CD4-positive, CD25-positive, alpha-beta regulatory T cell (primary cell): ENCODE results near the gene WWOX. TPM values are rescaled to one million over a fixed set of nuclear protein-coding genes. Genes with fewer than 3 reads are reported as not detected.

ENCODE experiments used
- ATAC-seq, 2 donors: fragments of 150-1000 bp; cut with Tn5 transposase; one replicate each; pipeline ENCODE4 v1.10.0; 2021; ENCODE audit warnings: low read depth in 2 of 2, moderate number of reproducible peaks in 2 of 2, moderate library complexity in 1 of 2
- DNase-seq, 3 donors: peaks; one replicate each; pipeline versions ENCODE4 v3.0.0 to v3.0.0-alpha.2; 2012 to 2022; ENCODE audit warnings: mixed read lengths in 1 of 3
- H3K27ac ChIP-seq: one replicate; pipeline ENCODE4 v1.7.0; 2013; ENCODE audit warnings: mild to moderate bottlenecking, low read length; ENCODE audit not compliant: insufficient read depth, poor library complexity, severe bottlenecking
- H3K27me3 ChIP-seq: one replicate; pipeline ENCODE4 v1.7.0; 2013; ENCODE audit warnings: low read length; ENCODE audit not compliant: control insufficient read depth, insufficient read depth
- H3K36me3 ChIP-seq: one replicate; pipeline ENCODE4 v1.7.0; 2013; ENCODE audit warnings: mild to moderate bottlenecking, low read length, moderate library complexity; ENCODE audit not compliant: control insufficient read depth, insufficient read depth
- H3K4me1 ChIP-seq: 2 replicates; pipeline ENCODE4 v1.7.0; 2013; ENCODE audit warnings: mild to moderate bottlenecking, low read length; ENCODE audit not compliant: insufficient read depth, control insufficient read depth, poor library complexity, severe bottlenecking
- H3K4me3 ChIP-seq: one replicate; pipeline ENCODE4 v1.7.0; 2013; ENCODE audit warnings: low read depth, mild to moderate bottlenecking, low read length, moderate library complexity
- H3K9me3 ChIP-seq, 2 experiments: 1 replicate in 1 of 2; 2 replicates in 1 of 2; pipeline ENCODE4 v1.7.0; 2013; ENCODE audit warnings: low read length in 2 of 2, mild to moderate bottlenecking in 1 of 2, moderate library complexity in 1 of 2; ENCODE audit not compliant: control insufficient read depth in 2 of 2
- H3K27ac Mint-ChIP-seq, 3 donors: one replicate each; pipeline ENCODE4 v1.8.0; 2020 to 2022; ENCODE audit warnings: mild to moderate bottlenecking in 3 of 3, mixed read lengths in 3 of 3, moderate library complexity in 2 of 3
- H3K27me3 Mint-ChIP-seq: one replicate; pipeline ENCODE4 v1.8.0; 2022; ENCODE audit warnings: mild to moderate bottlenecking, mixed read lengths
- H3K36me3 Mint-ChIP-seq: one replicate; pipeline ENCODE4 v1.8.0; 2020; ENCODE audit warnings: mixed read lengths
- H3K4me1 Mint-ChIP-seq, 4 donors: one replicate each; pipeline ENCODE4 v1.8.0; 2020 to 2022; ENCODE audit warnings: mixed read lengths in 4 of 4, mild to moderate bottlenecking in 1 of 4
- H3K4me3 Mint-ChIP-seq, 4 donors: one replicate each; pipeline ENCODE4 v1.8.0; 2020 to 2022; ENCODE audit warnings: mild to moderate bottlenecking in 4 of 4, mixed read lengths in 4 of 4, moderate library complexity in 3 of 4
- H3K9me3 Mint-ChIP-seq, 7 donors: one replicate each; pipeline ENCODE4 v1.8.0; 2020 to 2022; ENCODE audit warnings: mixed read lengths in 7 of 7, mild to moderate bottlenecking in 3 of 7, moderate library complexity in 2 of 7
- polyA plus RNA-seq, 4 donors: library from polyadenylated mRNA; unstranded; fragments of 300-500 nt; fragmentation: Illumina TruSeq; gene quantifications; one replicate each; pipeline ENCODE4 v1.2.3, GENCODE V29; 2021
- total RNA-seq: library from RNA; stranded (reverse); gene quantifications from one replicate; pipeline ENCODE4 v1.2.3, GENCODE V29; 2022

Gene WWOX
- total and polyA plus RNA-seq, 5 donors from 2014 or later: 10.3 to 18.6 (median 12.8) TPM

DNA sequence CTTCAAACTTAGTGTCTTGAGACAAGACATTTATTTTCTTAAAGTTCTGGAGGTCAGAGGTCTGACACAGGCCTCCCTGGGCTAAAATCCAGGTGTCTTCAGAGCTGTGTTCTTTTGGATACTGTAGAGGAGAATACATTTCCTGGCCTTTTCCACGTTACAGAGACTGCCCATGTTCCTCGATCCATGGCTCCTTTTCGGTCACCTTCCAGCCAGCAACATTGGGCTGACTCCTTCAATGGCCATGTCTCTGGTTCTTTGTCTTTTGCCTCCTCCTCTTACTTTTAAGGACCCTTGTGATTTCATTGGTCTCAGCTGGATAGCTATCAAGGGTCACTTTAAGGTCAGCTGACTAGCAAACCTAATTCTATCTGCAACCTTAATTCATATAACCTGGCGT is 212.4 kb downstream of the WWOX start:
- Mint-ChIP-seq H3K9me3 (no peaks in the 10 kb centered on the region), H3K36me3 (peaks cover 1% of the 10 kb centered on the region), H3K4me3 (no peak overlapping the region), H3K27ac (no peak overlapping the region), H3K4me1 (peaks cover 0 to 6% (median 2%) of the 10 kb centered on the region in 4 donors), H3K27me3 (no peaks in the 10 kb centered on the region)
- H3K27me3 ChIP-seq: no peaks in the 10 kb centered on the region
- H3K36me3 ChIP-seq: no peaks in the 10 kb centered on the region
- H3K9me3 ChIP-seq: no peaks in the 10 kb centered on the region
- no peak for DNase-seq
- H3K27ac ChIP-seq: no peak overlapping the region
- H3K4me3 ChIP-seq: no peak overlapping the region
- H3K4me1 ChIP-seq: no peaks in the 10 kb centered on the region
- ATAC-seq: no peak

DNA sequence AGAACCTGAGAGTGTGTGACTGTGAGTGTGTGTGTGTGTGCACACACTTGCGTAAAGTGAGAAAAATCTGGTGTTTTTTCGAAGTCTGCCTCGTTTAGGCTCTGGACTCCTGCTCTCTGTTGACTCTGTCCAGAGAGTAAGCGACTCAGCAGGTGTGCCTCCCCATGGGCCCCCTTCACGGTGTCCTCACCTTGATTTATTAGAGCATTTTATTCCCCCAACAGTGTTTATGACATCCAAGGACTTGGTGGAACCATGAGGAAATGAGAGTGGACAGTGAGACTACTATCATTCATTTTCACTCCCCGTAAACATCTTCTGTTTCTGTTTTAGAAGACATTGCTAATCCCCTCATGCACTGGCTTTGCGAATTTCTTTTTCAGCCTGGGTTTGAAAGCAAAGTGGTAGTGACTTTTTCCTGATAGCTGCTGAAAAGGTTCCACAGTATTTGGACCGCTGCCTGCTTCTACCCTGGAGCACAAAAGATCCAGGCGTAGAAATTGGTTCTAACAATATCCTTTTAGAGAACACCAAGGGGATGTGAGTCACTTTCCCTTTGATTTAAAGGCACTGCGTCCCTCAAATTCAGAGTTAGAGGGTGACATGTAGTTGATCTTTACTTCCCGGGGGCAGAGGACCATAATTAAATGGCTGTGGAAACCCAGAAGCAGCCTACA is 218.2 kb downstream of the WWOX start:
- Histone ChIP-seq H3K4me3 (no peak overlapping the region), H3K9me3 (no peaks in the 10 kb centered on the region), H3K36me3 (no peaks in the 10 kb centered on the region), H3K27me3 (no peaks in the 10 kb centered on the region), H3K27ac (no peak overlapping the region), H3K4me1 (no peaks in the 10 kb centered on the region)
- DNase-seq (no peak), ATAC-seq (no peak)
- Mint-ChIP-seq H3K36me3 (peaks cover 6% of the 10 kb centered on the region), H3K9me3 (no peaks in the 10 kb centered on the region), H3K4me3 (no peak overlapping the region), H3K27me3 (no peaks in the 10 kb centered on the region), H3K4me1 (peaks cover 0 to 2% (median 0%) of the 10 kb centered on the region in 4 donors), H3K27ac (no peak overlapping the region)

DNA sequence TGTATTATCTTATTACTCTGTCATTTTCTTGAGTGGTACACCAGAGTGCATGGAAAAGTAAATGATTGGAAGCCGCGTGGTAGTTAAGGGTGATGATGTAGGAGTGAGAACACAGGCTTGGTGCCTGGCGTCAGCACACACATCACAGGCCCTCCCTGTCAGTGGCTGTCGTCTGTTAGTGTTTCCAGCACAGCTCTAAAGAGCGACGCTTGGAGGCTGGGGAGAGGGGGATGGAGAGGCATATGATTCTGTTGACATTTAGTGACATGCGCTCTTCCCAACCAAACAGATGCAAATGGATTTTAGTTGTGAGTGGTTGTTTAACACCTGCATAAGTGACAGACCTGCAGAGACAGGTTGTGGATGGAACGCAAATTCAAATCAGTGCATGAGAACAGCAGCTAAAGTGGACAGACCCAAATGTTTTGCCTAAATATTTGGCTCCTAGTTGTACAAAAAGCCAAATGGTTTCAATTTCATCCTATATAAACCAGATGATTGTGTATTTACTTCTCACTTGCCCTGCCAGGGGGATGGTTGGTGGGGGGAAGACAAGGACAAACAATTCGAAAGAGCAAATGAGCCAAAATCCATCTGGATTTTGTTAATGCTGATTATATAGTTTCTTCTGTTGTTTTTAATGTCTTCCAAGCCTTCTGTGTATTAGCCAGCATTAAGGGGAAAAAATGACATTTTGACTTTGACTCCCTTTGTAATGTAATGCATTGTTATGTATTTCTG is 222.3 kb downstream of the WWOX start:
- no peak overlapping the region for H3K4me3 ChIP-seq
- no peaks in the 10 kb centered on the region for H3K9me3 ChIP-seq
- no peaks in the 10 kb centered on the region for H3K27me3 ChIP-seq
- no peak overlapping the region for H3K27ac ChIP-seq
- H3K27ac Mint-ChIP-seq: no peak overlapping the region
- no peaks in the 10 kb centered on the region for H3K27me3 Mint-ChIP-seq
- H3K4me1 ChIP-seq: no peaks in the 10 kb centered on the region
- H3K4me1 Mint-ChIP-seq: peaks cover 0 to 2% (median 0%) of the 10 kb centered on the region in 4 donors
- DNase-seq (no peak), ATAC-seq (no peak)
- H3K9me3 Mint-ChIP-seq: no peaks in the 10 kb centered on the region
- H3K36me3 Mint-ChIP-seq: peaks cover 5% of the 10 kb centered on the region
- H3K4me3 Mint-ChIP-seq: no peak overlapping the region
- no peaks in the 10 kb centered on the region for H3K36me3 ChIP-seq

DNA sequence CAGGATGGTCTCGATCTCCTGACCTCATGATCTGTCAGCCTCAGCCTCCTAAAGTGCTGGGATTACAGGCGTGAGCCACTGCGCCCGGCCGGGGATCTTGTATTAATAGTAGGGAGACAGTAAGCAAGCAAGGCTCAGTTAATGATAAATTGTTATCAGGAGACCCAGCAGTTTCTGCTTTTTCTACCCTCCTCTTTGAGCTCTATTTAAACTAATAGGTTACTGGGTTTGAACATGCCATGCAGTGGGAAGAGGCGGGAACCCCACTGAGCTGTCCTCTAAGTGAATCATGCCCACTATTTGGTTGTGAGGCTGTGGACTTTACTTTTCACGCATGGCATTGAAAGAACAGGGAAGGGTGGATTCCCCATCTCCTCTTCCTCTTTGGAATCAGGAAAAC is 223.9 kb downstream of the WWOX start:
- Mint-ChIP-seq H3K4me1 (peaks cover 0 to 2% (median 0%) of the 10 kb centered on the region in 4 donors), H3K4me3 (no peak overlapping the region), H3K27me3 (no peaks in the 10 kb centered on the region), H3K9me3 (no peaks in the 10 kb centered on the region), H3K27ac (no peak overlapping the region), H3K36me3 (no peaks in the 10 kb centered on the region)
- Histone ChIP-seq H3K4me1 (no peaks in the 10 kb centered on the region), H3K36me3 (no peaks in the 10 kb centered on the region), H3K27ac (no peak overlapping the region), H3K4me3 (no peak overlapping the region), H3K27me3 (no peaks in the 10 kb centered on the region), H3K9me3 (no peaks in the 10 kb centered on the region)
- no peak for ATAC-seq
- no peak for DNase-seq

DNA sequence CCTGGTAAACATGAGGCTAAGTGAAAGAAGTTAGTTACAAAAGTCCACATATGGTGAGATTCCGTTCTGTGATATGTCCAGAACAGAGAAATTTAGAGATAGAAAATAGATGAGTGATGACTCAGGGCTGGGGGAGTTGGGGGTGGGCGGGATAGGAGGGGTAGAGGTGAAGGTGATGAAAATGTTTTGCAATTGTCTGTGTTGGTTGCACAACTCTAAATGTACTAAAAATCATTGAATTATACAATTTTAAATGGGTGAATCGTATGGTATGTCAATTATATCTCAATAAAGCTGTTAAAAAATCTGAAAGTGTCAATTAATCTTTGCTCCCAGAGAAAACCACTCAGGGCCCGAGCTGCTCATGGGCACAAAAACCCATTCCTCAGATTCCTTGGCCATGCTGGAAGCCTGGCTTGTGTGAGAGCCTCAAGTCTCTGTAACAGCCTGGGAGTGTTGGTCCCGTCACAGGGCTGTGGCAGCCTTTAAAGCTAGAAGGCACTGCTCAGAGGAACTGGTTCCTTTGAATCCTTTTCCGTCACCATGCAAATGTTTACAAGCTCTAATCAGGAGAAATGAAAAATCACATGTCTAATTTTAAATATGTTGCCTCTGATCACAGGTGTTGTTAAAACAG is 225.3 kb downstream of the WWOX start:
- Mint-ChIP-seq H3K4me1 (peaks cover 0 to 5% (median 0%) of the 10 kb centered on the region in 4 donors), H3K36me3 (no peaks in the 10 kb centered on the region), H3K4me3 (no peak overlapping the region), H3K9me3 (no peaks in the 10 kb centered on the region), H3K27ac (no peak overlapping the region), H3K27me3 (no peaks in the 10 kb centered on the region)
- Histone ChIP-seq H3K4me3 (no peak overlapping the region), H3K4me1 (no peaks in the 10 kb centered on the region), H3K27me3 (no peaks in the 10 kb centered on the region), H3K9me3 (no peaks in the 10 kb centered on the region), H3K36me3 (no peaks in the 10 kb centered on the region), H3K27ac (no peak overlapping the region)
- DNase-seq: no peak
- ATAC-seq: no peak

DNA sequence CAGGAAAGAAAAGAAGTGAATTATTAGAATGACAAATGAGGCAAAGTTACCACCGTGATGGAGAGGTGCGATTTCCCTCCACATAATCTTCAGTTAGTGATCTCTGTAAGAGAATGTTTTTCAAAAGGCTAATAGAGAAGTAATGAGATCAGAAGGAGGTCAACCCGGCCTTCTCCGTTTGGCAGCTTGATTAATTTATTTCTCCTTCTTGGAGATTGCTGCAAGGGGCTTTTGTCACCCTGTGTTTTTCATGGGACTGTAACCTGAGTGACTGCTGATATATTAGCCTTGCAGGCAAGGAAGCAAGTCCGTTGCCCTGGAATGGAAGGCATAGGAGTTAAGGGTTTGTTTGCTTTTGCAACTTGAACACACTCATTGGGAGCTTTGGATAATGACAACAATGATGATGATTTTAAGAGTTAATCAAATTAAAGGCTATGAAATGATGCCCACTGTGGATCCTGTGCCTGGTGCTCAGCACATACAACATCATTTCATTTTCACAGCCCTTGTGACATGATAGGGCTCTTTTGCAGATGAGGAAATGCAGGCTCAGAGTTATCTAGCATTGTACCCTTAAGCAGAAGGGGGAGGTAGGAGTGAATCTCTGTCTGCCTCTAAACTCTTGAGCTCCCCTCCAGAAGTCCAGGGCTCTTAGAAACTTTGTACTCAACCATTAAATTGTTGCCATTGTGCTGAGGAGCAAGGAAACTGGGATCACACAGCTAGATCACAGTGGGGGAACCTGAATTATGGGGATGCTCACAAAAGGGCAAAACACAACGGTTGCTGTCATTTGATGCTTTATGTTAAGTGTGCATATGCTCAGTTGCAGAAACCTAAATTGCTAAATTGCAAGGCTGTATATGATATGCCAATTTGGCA is 226.3 kb downstream of the WWOX start:
- H3K4me1 Mint-ChIP-seq: peaks cover 0 to 5% (median 0%) of the 10 kb centered on the region in 4 donors
- no peaks in the 10 kb centered on the region for H3K9me3 Mint-ChIP-seq
- Histone ChIP-seq H3K4me1 (no peaks in the 10 kb centered on the region), H3K9me3 (no peaks in the 10 kb centered on the region), H3K27me3 (no peaks in the 10 kb centered on the region), H3K27ac (no peak overlapping the region), H3K36me3 (no peaks in the 10 kb centered on the region), H3K4me3 (no peak overlapping the region)
- H3K36me3 Mint-ChIP-seq: no peaks in the 10 kb centered on the region
- no peaks in the 10 kb centered on the region for H3K27me3 Mint-ChIP-seq
- no peak overlapping the region for H3K27ac Mint-ChIP-seq
- DNase-seq (no peak), ATAC-seq (no peak)
- H3K4me3 Mint-ChIP-seq: no peak overlapping the region

DNA sequence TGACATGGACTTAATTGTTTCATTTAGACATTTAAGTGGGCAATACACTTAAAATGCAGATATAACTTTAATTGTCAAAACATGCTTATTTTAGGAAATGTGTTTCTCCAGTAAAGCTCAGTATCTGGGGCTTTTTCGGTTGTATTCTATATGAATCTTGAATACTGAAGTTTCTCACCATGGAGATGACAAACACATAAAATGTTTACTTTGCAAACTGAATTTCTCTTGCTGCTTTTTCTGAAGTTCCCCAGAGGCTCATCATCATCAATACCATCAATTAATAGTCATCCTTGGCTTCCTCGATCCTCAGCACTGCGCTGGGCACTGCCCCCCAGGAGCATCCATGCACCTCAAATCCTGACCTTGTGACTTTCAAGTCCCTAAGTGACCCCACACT is 227.3 kb downstream of the WWOX start:
- no peaks in the 10 kb centered on the region for H3K9me3 Mint-ChIP-seq
- no peak overlapping the region for H3K27ac ChIP-seq
- H3K9me3 ChIP-seq: no peaks in the 10 kb centered on the region
- H3K36me3 ChIP-seq: no peaks in the 10 kb centered on the region
- no peak overlapping the region for H3K4me3 Mint-ChIP-seq
- H3K4me1 Mint-ChIP-seq: peaks cover 0 to 5% (median 0%) of the 10 kb centered on the region in 4 donors
- no peak for ATAC-seq
- no peaks in the 10 kb centered on the region for H3K36me3 Mint-ChIP-seq
- no peaks in the 10 kb centered on the region for H3K27me3 ChIP-seq
- no peaks in the 10 kb centered on the region for H3K27me3 Mint-ChIP-seq
- H3K27ac Mint-ChIP-seq: no peak overlapping the region
- no peak for DNase-seq
- no peak overlapping the region for H3K4me3 ChIP-seq
- H3K4me1 ChIP-seq: no peaks in the 10 kb centered on the region
